AG20443 (cell line): ENCODE results near the gene NCOA1.

Source experiments
- DNase-seq: peaks from one replicate; pipeline ENCODE4 v3.0.0; 2012; ENCODE audit warnings: low spot score, mixed read lengths

Gene NCOA1

GRCh38 chr2:24697792-24698191 lies 206.7 kb downstream of the NCOA1 start:
- DNase-seq, result no peak

- DNase-seq, result peak; percentile 61
Measured at GRCh38 chr2:24702800-24703199, 211.7 kb downstream of the NCOA1 start.

- no peak for DNase-seq
Measured at GRCh38 chr2:24704692-24705091, 213.6 kb downstream of the NCOA1 start.

- DNase-seq, result no peak
Measured at GRCh38 chr2:24707143-24707542, 216.1 kb downstream of the NCOA1 start.

GRCh38 chr2:24708537-24709152 lies 217.6 kb downstream of the NCOA1 start:
- no peak for DNase-seq

GRCh38 chr2:24710806-24711205 lies 219.8 kb downstream of the NCOA1 start:
- DNase-seq, result no peak

- DNase-seq, result no peak
Measured at GRCh38 chr2:24711865-24712264, 220.8 kb downstream of the NCOA1 start.

GRCh38 chr2:24712296-24712695 lies 221.2 kb downstream of the NCOA1 start:
- no peak for DNase-seq

- DNase-seq, result no peak
Measured at GRCh38 chr2:24717263-24717951, 226.4 kb downstream of the NCOA1 start.

- no peak for DNase-seq
Measured at GRCh38 chr2:24720310-24720709, 229.3 kb downstream of the NCOA1 start.

- DNase-seq, result peak; percentile 72
Measured at GRCh38 chr2:24721470-24721869, 230.4 kb downstream of the NCOA1 start.

- DNase-seq, result no peak
Measured at GRCh38 chr2:24722141-24722790, 231.2 kb downstream of the NCOA1 start.

- DNase-seq, result no peak
Measured at GRCh38 chr2:24723191-24723590, 232.1 kb downstream of the NCOA1 start.

GRCh38 chr2:24723665-24724064 lies 232.6 kb downstream of the NCOA1 start:
- no peak for DNase-seq

GRCh38 chr2:24724111-24724775 lies 233.2 kb downstream of the NCOA1 start:
- DNase-seq, result no peak

- no peak for DNase-seq
Measured at GRCh38 chr2:24725956-24726355, 234.9 kb downstream of the NCOA1 start.

GRCh38 chr2:24730481-24730880 lies 239.4 kb downstream of the NCOA1 start:
- no peak for DNase-seq

- no peak for DNase-seq
Measured at GRCh38 chr2:24731040-24731439, 240.0 kb downstream of the NCOA1 start.

- DNase-seq, result no peak
Measured at GRCh38 chr2:24731923-24732322, 240.9 kb downstream of the NCOA1 start.

- DNase-seq, result no peak
Measured at GRCh38 chr2:24734741-24735140, 243.7 kb downstream of the NCOA1 start.

GRCh38 chr2:24739354-24740025 lies 248.4 kb downstream of the NCOA1 start:
- DNase-seq, result no peak

GRCh38 chr2:24740142-24740541 lies 249.1 kb downstream of the NCOA1 start:
- no peak for DNase-seq
